HepG2 (cell line): ENCODE data around the gene URGCP. TPM values are rescaled to one million over a fixed set of nuclear protein-coding genes. Genes with fewer than 3 reads are reported as not detected.
A peak's percentile ranks its signal among the peaks of the same experiment; 100 is the strongest.

Source experiments
- ARNT ChIP-seq: fragments of 450-650 bp; IDR thresholded peaks from 2 replicates; pipeline ENCODE4 v1.6.1; 2017
- ESRRA ChIP-seq: sonication (generic); formaldehyde crosslinking; IDR thresholded peaks from 2 replicates; pipeline ENCODE4 v1.5.1; 2020; ENCODE audit warnings: mild to moderate bottlenecking, low read depth, missing genetic modification reagents
- JUN ChIP-seq: sonication (generic); formaldehyde crosslinking; IDR thresholded peaks from 2 replicates; pipeline ENCODE4 v1.4.0; 2020; ENCODE audit warnings: mild to moderate bottlenecking, missing genetic modification reagents
- KAT7 ChIP-seq: IDR thresholded peaks from 2 replicates; pipeline ENCODE4 v1.6.1; 2018; ENCODE audit warnings: borderline replicate concordance, missing compliant biosample characterization
- KAT8 ChIP-seq: IDR thresholded peaks from 2 replicates; pipeline ENCODE4 v1.6.1; 2016; ENCODE audit warnings: missing genetic modification reagents, missing compliant biosample characterization
- KDM6A ChIP-seq: IDR thresholded peaks from 2 replicates; pipeline ENCODE4 v1.6.1; 2016; ENCODE audit warnings: low read depth
- RBM39 ChIP-seq: fragments of 200-400 bp; formaldehyde crosslinking; IDR thresholded peaks from one replicate; pipeline ENCODE4 v1.6.1; 2018; ENCODE audit warnings: antibody characterized with exemption, mild to moderate bottlenecking, low read depth, low read length; ENCODE audit not compliant: poor library complexity, severe bottlenecking
- ZFP36 ChIP-seq: fragments of 150-350 bp; IDR thresholded peaks from 2 replicates; pipeline ENCODE4 v1.6.1; 2018; ENCODE audit warnings: borderline replicate concordance, low read length, low read depth; ENCODE audit not compliant: partially characterized antibody
- ZMAT3 ChIP-seq: sonication (generic); formaldehyde crosslinking; conservative IDR thresholded peaks from 2 replicates; pipeline ENCODE4 v1.7.0; 2021; ENCODE audit warnings: missing genetic modification reagents
- ZNF407 ChIP-seq: sonication (generic); formaldehyde crosslinking; IDR thresholded peaks from one replicate; pipeline ENCODE4 v1.5.1; 2020; ENCODE audit warnings: mild to moderate bottlenecking, missing genetic modification reagents; ENCODE audit errors: not compliant biosample characterization
- ZNF549 ChIP-seq: sonication (generic); formaldehyde crosslinking; IDR thresholded peaks from 2 replicates; pipeline ENCODE4 v1.5.0; 2020; ENCODE audit warnings: missing genetic modification reagents
- ZNF747 ChIP-seq: sonication (generic); formaldehyde crosslinking; IDR thresholded peaks from 2 replicates; pipeline ENCODE4 v1.8.1; 2023; ENCODE audit warnings: missing genetic modification reagents, mild to moderate bottlenecking, borderline replicate concordance
- ZNF766 ChIP-seq: sonication (generic); formaldehyde crosslinking; IDR thresholded peaks from 2 replicates; pipeline ENCODE4 v1.5.0; 2020; ENCODE audit warnings: missing genetic modification reagents, borderline replicate concordance
- ZNF790 ChIP-seq: sonication (generic); formaldehyde crosslinking; IDR thresholded peaks from 2 replicates; pipeline ENCODE4 v1.8.0; 2022; ENCODE audit warnings: missing genetic modification reagents, mild to moderate bottlenecking, borderline replicate concordance
- ZSCAN31 ChIP-seq: sonication (generic); formaldehyde crosslinking; IDR thresholded peaks from 2 replicates; pipeline ENCODE4 v1.5.0; 2020; ENCODE audit warnings: low read depth, mild to moderate bottlenecking, missing genetic modification reagents
- polyA plus RNA-seq, 8 experiments: library from polyadenylated mRNA; depleted of rRNA in 3 of 8; stranded (reverse) in 7 of 8; unstranded in 1 of 8; fragments of >200 nt; fragmentation: Illumina TruSeq in 4 of 8; extraction: Trizol in 4 of 8; gene quantifications; 2 replicates each; pipeline versions ENCODE4 v1.2.1 to v1.2.3, GENCODE V29; 2011 to 2016; ENCODE audit warnings: low read depth in 4 of 8, missing spikeins in 1 of 8, mixed read lengths in 1 of 8; ENCODE audit not compliant: insufficient read depth in 1 of 8
- total RNA-seq, 5 experiments: library from RNA; depleted of rRNA; stranded (reverse); fragments of >200 nt; fragmentation: Illumina TruSeq; extraction: Trizol; gene quantifications; 2 replicates each; pipeline ENCODE4 v1.2.3, GENCODE V29; 2016; ENCODE audit warnings: low read depth in 1 of 5
- TF ChIP-seq, protein P1 (sequence below): sonication (generic); formaldehyde crosslinking; IDR thresholded peaks from 2 replicates; pipeline ENCODE4 v1.5.1; 2020; ENCODE audit warnings: missing genetic modification reagents, mild to moderate bottlenecking, borderline replicate concordance
- TF ChIP-seq, protein P2 (sequence below): sonication (generic); formaldehyde crosslinking; IDR thresholded peaks from 2 replicates; pipeline ENCODE4 v1.9.0; 2021; ENCODE audit warnings: missing genetic modification reagents, borderline replicate concordance

The URGCP gene
- total and polyA plus RNA-seq, 2 of the 13 experiments (the other 11 are each of a cell fraction or from before 2014, with no cell fraction given), result 22.3 to 25.8 TPM

DNA sequence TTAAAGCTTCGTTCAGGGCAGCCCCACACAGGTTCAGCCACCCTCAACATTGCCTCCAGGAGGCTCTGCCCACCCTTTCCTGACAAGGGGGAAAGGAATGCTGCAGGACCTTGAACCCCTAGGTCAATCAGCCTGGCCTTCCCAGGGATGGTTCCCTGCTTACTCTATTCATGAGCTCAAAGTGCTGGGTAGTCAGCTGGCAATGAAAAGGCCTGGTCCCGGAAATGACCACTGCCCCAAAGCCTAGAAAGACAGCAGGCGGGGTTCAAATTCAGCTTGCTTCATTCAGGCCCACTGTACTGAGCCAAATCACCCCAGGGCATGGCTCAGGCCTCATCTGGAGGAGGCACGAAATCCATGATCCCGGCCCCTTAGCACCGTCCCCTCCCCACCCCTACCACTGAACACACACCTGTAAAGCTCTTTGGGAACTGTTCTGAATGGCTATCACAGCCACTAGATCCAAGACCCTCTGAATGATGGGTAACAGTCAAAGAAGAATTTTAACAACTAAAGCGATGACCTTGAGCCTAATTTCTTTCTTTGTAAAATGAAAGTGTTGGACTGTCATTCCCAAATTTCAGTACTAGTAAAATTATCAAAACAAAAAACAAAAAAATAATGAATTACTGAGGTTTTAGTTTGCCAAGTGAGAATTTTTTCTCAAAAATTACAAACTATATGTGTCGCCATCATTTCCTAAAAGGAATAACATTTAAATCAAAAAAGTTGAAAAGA, 1.0 kb downstream of the URGCP start (continued):
- TF ChIP-seq ZNF407 (CRISPR knock-in tag) (no peak), ZNF766 (CRISPR knock-in tag) (no peak), KAT7 (CRISPR knock-in tag) (no peak), KAT8 (CRISPR knock-in tag) (peak; percentile 80), ZSCAN31 (0 out of 2 replicates have a peak, but pooled peaks have one; percentile 45), ZFP36 (no peak), JUN (CRISPR knock-in tag) (peak; percentile 80; the same call in 1 of the 2 replicates), ZNF747 (CRISPR knock-in tag) (0 out of 2 replicates have a peak, but pooled peaks have one; percentile 49), RBM39 (no peak), ZNF790 (no peak), KDM6A (CRISPR knock-in tag) (peak; percentile 69; the same call in 1 of the 2 replicates), ZMAT3 (CRISPR knock-in tag) (no peak), ARNT (no peak), ESRRA (CRISPR knock-in tag) (peak; percentile 86), ZNF549 (CRISPR knock-in tag) (no peak)
- TF ChIP-seq, protein P1, sequence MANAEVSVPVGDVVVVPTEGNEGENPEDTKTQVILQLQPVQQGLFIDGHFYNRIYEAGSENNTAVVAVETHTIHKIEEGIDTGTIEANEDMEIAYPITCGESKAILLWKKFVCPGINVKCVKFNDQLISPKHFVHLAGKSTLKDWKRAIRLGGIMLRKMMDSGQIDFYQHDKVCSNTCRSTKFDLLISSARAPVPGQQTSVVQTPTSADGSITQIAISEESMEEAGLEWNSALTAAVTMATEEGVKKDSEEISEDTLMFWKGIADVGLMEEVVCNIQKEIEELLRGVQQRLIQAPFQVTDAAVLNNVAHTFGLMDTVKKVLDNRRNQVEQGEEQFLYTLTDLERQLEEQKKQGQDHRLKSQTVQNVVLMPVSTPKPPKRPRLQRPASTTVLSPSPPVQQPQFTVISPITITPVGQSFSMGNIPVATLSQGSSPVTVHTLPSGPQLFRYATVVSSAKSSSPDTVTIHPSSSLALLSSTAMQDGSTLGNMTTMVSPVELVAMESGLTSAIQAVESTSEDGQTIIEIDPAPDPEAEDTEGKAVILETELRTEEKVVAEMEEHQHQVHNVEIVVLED (CRISPR knock-in tag), result no peak; the same call in 1 of the 2 replicates
- TF ChIP-seq, protein P2, sequence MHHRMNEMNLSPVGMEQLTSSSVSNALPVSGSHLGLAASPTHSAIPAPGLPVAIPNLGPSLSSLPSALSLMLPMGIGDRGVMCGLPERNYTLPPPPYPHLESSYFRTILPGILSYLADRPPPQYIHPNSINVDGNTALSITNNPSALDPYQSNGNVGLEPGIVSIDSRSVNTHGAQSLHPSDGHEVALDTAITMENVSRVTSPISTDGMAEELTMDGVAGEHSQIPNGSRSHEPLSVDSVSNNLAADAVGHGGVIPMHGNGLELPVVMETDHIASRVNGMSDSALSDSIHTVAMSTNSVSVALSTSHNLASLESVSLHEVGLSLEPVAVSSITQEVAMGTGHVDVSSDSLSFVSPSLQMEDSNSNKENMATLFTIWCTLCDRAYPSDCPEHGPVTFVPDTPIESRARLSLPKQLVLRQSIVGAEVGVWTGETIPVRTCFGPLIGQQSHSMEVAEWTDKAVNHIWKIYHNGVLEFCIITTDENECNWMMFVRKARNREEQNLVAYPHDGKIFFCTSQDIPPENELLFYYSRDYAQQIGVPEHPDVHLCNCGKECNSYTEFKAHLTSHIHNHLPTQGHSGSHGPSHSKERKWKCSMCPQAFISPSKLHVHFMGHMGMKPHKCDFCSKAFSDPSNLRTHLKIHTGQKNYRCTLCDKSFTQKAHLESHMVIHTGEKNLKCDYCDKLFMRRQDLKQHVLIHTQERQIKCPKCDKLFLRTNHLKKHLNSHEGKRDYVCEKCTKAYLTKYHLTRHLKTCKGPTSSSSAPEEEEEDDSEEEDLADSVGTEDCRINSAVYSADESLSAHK, result no peak
